Heart left ventricle (tissue), 13 donors: ENCODE data around the gene KCND3.

Experiments
- CTCF ChIP-seq, 12 donors: fragments of 200-600 bp; sonication (generic) in 4 of 12; IDR thresholded peaks; one replicate each; pipeline versions ENCODE4 v1.5.0 to v1.8.0; 2018 to 2022; ENCODE audit warnings: antibody characterized with exemption in 12 of 12, mild to moderate bottlenecking in 5 of 12
- POLR2A ChIP-seq, 2 donors: fragments of 450-650 bp; IDR thresholded peaks; one replicate each; pipeline ENCODE4 v1.6.1; 2017; ENCODE audit warnings: antibody characterized with exemption in 2 of 2, mild to moderate bottlenecking in 2 of 2, moderate library complexity in 2 of 2
- donor health status: ischemic (EF 13 %, LVEDD 7.1; RV severe dilation, severe dysfunction).
- donor health status: DM: no; HTN: yes; CAD: no.
- donor health status: DM: no; HTN: no; CAD: no.
- donor health status: ischemic (EF 25% LVEDD 6.9; RV normal size, moderate dysfunction).
- donor health status: ischemic (EF 25% LVEDD 5.7; RV mildly dilated, moderate dysfunction).
- donor health status: ischemic (EF 35%, LVEDD 5.7; RV mildly dilated, moderate dysfunction).
- donor health status: nonischemic (EF 11% LVEDD 7.7; RV severe dilation, severe dysfunction).
- donor health status: DM: yes; HTN: yes; CAD: no.
- donor health status: PGD.
- donor health status: ischemic (EF 29% LVEDD 5.4; RV normal size, mild dysfunction).
- donor health status: nonischemic (EF 23%, LVEDD 6.1; RV moderate dilation, normal function).

DNA sequence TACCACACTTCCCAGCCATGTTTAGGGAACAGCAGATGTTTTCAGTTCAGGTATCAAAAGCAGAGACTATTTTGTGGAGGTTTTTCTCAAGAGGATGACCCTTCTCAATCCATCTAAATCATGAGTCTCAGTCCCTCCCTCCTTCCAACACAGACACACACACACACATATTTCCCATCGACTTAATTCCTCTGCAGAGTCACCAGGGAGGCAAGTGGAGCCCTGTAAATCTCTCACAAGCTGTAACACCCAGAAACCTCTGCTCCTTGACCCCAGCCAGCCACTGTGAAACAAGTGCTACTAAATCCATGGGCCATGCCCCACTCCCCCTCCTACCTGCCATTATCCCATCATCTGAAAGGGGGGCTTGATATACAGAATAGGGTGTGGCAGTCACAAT is 10.6 kb upstream of the KCND3 start:
- no peak for TF ChIP-seq CTCF (IDR thresholded peaks at IDR 0.05)
- no peak for TF ChIP-seq POLR2A (IDR thresholded peaks at IDR 0.05)
